Stimulated activated CD8-positive, alpha-beta memory T cell treated with anti-CD3 and anti-CD28 coated beads, Interleukin-15, amount 100 ng/mL, for 4 hours (primary cell): Measurements from ENCODE around the gene JPH2.
"Not testable (repeated sequence)": the region's sequence is repeated elsewhere in the genome, so short reads cannot be mapped to it uniquely, and the experiment has no call there.

Source experiments
- DNase-seq, 2 donors: peaks; one replicate each; pipeline ENCODE4 v3.0.0-alpha.2; 2020; ENCODE audit warnings: low read depth in 2 of 2

The JPH2 gene

DNA sequence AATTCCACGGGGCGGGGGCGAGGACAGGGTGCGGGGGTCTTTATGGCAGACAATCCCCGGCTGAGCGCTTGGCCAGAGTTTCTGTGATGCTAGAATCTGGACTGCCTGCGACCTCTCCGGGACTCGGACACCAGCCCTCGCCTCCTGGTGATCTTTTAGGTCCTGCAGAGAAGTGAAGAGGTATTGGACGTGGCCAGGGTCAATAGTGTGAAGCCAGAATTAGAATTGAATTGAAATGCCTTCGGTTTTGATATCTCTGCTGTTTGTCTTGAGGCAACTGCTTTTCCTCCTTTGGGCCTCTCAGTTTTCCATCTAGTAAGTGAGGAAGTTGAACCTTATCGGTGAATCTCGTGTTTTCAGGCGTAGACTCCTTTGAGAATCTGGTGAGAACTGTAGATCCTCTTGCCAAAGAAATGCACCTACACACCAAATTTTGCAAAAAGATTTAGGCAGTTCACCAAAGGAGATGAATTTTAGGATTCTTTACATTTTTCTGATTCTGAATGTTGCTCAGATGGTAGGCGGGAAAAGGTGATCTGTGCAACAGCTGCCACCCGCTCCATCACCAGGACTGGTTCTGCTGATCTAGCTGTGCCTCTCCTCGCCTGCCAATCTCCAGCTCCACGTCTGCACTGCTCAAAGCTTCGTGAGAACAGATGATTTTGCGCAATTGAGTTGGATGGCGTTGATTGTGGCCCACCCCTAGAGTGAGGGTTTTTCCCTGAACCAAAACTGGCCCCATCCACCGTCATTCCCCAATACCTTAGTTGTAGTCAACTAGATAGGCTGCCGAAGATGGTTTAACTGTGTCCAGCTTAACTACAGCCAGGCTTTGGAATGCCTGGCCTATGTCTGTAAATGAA lies 24.4 kb upstream of the JPH2 start:
- DNase-seq = no peak

DNA sequence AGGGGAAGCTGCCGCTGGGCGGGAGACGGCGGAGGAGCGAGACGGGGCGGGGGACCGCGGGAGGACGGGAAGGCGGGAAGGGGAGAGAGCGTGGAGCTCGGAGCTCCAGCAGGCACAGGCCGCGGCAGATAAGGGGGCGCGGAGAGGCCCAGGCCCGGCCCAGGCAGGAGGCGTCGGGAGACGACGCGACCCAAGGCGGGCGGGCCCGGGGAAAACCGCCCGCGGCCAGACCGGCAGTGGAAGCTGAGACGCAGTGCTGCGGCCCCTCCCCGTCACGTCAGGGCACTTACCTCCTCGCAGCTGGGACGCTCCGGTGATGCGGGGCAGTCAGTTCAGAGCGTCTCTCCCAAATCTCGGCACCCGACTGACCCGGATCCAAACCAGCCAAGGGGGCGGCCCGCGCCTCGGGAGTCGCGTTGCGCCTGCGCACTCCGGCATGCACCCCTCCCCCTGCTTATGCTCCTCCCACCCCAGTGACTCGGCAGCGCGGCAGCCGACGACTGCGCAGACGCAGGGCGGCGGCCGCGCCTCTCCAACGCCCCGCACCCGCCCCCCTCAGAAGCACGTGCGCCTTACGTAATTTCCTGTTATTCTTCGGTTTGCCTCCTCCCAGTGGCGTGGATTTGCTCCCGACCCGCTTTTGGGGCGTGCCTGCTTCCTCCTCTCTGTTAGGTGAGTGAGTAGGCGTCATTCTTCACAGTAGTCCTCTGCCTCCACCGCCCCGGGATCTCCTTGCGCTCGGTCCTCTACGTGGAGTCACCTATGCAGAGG lies 23.6 kb upstream of the JPH2 start, which contains the start of gene OSER1:
OSER1 (minus strand) TSS at position 366 of the 771 bp plus-strand sequence. CDS start 3,814 bp downstream, outside the sequence.
- DNase-seq = peak; percentile 93 to 96

DNA sequence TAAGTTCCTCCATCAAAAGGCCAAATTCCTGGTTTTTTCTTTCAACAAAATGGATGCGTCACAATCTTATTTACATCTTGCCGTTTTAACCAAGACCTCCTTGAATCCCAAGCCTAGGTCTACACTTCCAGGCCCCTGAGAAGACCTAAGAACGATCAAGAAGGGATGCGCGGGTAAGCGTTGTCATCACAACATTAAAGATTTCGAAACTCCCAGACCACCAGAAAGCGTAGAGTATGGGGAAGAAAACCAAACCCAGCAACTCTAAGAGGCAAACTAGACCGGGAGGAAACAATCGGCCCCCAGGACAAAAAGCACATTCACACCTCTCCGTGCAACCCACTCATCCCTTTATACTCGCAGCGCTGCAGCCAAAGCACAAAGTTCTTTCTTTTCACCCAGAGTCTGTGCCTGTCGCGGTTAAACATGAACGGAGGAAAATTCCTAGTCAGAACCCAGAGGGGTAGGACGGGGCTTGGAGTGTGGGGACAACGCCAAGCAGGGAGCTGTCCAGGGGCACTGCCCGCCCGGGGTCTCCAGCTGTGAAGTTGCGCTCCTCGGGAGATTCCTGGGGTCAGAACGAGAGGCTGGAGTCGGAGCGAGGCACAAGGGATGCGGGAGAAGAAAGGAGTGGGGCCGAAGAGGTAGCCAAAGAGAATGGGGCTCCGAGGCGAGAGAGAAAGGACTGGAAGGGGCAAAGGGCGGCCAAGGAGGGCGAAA lies 22.9 kb upstream of the JPH2 start:
- no peak for DNase-seq

DNA sequence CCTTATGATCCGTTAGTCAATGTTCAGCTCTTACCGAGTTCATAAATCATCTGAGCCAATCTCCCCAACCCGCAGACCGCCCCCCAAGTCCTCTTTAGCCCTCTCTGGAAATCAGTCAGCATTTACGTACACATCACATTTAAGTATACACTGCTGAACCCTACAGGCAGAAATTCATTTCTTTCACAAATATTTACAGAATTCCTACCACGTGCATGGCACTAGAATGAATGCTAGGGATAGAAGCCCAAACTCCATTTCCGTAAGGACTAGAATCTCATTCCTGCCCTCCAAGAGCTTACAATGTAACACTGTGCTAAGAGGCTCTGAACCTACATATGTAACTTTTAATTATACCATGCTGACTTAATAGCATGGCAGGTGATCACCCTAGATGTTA lies 21.8 kb upstream of the JPH2 start:
- no peak for DNase-seq

DNA sequence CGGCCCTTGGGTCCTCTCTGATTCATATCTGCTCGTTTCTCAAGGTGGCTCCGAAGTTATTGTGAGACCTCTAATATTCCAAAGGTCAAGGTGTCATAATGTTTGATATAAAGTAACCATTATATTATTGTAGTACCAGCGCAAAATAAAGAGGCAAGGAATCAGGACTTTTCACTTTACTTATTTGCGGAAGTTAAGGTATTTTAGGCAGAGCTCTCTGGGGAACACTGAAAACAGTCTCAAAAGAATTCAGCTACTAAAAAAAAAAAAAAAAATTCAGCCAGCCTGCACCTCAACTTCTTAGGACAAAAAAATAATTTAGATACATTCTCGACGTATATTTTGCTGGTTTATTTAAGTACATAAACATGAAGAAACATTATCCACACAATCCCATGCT lies 21.2 kb upstream of the JPH2 start:
- DNase-seq = no peak

DNA sequence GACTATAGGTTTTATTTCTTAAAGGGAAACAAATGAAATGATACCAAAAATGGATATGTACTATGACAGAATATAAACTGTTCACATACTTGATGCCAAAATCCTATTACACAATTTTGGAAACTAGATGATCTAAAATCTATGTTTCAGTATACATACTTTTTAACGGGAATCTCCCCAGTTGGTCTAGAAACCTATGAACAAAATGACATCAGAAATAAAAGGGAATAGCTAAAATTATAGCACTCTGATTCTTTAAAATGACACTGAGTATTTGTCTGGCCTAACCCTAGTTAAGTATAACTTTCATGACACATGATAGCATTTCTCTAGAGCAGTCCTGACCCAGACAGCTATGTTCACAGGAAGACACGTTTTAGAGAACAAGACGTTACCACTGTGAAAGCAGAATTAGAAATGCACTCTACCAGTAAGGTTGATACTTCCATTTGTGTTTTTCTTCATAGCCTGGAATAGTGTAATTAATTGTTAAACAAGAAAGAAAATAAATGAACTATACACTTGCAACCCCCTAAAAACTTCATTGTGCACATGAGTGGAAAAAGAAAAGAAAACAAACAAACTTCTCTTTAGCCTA lies 20.2 kb upstream of the JPH2 start:
- DNase-seq = no peak

DNA sequence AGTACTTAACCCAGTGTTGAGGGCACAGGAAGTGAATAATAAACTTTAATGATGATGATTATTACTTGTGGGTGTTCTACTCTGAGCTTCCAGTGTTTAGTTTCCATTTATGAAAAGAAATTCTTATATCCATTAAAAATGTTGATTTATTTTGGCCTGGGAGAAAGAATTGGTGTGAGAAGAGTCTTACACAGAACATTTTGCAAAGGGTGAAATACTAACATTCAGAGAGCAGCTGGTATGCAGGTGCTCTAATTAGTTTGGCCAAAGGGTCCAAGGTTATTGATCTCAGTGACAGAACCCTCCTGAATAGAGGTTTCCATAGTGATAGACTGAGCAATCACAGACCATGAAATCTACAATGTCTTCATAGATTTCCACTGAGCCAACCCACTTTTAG lies 19.1 kb upstream of the JPH2 start:
- no peak for DNase-seq

DNA sequence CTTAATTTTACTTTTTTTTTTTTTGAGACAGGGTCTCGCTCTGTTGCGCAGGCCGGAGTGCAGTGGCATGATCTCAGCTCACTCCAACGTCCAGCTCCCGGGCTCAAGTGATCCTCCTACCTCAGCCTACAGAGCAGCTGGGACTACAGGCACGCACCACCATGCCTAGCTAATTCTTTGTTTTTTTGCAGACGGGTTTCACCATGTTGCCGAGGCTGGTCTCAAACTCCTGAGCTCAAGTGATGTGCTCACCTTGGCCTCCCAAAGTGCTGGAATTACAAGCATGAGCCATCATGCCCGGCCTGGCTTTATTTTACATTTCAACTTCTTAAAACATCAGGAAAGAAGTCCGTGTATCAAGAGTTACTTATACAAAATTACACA lies 17.8 kb upstream of the JPH2 start:
- DNase-seq = no peak

DNA sequence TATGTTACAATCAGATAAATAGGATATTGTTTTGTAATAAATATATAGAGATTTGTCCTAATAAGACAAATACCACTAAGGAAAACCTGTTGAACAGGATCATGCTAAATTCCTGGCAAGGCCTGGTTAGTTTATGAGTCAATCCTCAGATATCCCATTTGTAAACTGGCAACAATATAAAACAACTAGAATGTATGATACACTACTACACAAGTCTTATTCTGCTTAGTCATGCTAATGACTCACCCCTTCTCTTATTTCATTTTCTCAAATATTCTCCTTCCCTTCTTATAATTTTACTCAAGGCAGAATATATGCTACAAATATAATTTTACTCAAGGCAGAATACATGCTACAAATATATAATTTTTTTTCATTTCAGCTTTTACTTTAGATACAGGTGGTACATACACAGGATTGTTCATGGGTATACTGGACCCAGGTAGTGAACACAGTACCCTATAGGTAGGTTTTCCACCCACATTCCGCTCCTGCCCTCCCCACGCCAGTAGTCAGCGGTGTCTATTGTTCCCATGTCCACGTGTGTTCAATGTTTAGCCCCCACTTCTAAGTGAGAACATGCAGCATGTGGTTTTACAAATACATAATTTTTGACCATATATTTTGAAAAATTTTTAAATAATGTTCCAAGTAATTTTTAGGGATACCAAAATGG lies 17.3 kb upstream of the JPH2 start:
- no peak for DNase-seq

DNA sequence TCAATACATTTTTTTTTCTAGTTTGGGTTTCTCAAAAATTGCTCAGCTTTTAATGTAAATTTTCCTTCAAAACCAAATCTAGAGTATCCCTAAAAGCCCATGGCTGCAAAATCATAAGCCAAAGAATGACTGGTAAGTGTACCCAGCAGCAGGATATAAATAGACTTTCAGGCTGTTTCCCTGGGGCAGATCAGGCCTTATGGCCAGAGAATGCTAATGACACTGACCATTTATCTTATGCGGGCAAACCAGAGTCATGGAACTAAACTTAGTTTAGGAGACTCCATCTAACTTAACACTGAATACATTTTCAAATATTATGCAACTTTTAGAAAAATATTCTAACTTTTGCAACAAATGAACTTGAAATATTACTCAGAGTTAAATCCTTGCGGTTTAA lies 16.2 kb upstream of the JPH2 start:
- DNase-seq = no peak

DNA sequence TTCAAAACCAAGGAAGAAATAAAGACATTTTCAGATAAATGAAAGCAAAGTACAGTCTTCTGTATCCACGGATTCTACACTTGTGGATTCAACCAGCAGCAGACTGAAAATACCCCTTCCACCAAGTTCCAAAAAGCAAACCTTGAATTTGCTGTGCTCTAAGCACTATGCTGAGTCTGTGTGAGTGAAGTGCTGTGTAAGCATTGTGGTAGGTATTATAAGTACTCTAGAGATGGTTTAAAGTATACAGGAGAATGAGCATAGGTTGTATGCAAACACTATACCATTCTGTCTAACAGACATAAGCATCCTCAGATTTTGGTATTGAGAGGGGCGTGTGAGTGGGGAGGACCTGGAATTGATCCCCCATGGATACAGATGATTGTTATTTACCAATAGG lies 14.0 kb upstream of the JPH2 start:
- no peak for DNase-seq

DNA sequence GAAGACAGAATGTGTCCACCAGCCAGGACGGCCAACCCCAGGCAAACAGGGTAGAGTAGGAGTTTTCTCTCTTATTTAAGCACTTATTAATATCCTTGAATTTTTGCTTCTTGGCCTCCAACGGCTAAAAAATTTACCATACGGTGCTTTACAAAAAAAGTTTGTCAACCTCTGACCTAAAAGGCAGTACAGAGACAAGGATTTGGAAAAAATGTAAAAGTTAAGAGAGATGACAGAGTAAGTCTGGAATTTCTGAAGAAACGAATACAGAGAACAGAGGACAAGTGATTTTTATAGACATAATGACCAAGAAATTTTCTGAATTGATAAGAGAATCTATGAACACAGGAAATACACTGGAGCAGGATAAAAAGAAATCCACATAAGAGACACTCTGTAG lies 13.4 kb upstream of the JPH2 start:
- DNase-seq = no peak

DNA sequence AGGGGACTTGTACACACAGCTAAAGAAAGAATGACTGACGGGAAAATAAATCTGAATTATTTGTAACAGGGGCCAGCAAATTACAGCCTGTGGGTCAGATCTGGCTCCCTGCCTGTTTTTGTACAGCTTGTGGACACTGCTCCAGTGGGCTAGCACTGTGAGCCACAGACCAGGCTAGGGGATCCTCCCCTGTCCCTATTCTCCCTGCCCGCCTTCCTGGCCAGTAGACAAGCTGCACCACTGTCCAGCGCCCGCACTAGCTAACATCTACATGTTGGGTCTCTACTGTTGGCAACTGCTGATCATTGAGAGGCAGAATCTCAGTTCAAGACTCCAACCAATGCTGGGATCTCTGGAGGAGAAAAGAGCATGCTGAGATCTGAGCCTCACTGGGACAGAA lies 12.9 kb upstream of the JPH2 start:
- DNase-seq = no peak

DNA sequence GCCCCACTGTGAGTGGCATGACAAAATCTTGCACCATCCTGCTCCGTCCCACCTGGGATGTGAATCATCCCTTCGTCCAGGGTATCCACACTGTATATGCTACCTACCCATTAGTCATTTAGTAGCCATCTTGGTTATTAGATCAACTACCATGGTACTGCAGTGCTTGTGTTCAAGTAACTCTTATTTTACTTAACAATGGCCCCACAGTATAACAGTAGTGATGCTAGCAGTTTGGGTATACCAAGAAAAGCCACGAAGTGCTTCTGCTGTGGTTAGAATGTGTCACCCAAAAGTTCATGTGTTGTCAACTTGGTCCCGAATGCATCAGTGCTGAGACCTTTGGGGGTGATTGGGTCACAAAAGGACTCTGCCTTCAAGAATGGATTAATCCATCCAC lies 11.9 kb upstream of the JPH2 start:
- no peak for DNase-seq

DNA sequence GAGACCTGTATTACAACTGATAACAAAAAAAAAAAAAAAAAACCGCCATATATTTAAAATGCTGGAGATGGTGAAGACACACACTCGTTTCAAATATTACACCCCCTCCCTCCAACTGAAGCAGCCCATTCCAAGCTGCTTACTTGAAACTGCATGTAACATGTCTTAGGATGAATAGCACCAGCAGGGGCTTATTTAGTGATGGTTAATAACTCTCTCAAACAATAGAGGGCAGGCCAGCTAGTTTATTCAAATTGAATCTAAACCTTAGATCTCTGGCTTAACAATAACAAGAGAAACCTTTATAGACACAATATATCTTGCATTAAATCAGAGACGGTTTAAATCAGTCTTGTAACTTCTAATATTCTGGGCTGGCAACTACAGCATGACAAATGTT lies 9.3 kb upstream of the JPH2 start:
- no peak for DNase-seq

DNA sequence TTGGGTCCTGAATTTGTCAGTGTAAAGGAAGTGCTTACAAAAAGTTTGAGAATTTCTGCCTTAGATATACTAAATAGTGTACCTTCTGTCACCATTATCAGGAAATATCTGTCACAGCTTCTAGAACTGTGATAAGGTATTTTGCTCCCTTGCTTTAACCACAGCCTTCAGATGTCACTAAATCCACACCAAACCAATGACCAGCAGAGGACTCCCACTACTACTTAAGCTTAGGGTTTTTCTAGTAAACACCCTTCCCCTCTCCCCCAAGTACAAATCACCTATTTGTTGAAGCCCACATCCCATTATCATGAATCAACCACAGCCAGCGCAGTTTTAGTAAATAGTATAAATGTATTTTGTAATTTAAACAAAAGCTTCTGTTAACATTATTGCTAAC lies 8.6 kb upstream of the JPH2 start:
- DNase-seq = no peak

DNA sequence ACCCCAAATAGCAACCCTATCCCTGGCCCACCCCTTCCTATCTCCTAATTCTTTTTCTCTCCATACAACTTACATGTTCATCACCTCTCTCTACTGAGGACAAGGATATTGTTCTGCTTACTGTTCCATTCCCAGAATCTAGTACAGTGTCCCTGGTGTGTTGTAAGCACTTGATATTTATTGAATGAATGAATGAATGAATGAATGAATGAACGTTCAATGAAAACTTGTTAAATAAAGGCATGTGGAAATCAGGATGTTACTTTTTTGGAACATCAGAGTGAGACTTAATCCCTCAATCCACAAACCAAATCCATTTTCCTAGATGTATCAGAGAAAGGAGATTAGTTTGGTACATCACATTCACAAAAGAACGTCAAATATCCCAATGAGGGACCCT lies 6.8 kb upstream of the JPH2 start:
- DNase-seq = no peak

DNA sequence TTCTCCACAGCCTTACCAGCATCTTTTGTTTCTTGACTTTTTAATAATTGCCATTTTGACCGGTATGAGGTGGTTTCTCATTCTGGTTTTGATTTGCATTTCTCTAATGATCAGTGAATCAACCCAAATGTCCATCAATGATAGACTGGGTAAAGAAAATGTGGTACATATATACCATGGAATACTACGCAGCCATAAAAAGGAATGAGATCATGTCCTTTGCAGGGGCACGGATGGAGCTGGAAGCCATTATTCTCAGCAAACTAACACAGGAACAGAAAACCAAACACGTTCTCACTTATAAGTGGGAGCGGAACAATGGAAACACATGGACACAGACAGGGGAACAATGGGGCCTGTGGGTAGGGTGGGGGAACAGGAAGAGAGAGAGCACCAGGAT lies 4.7 kb upstream of the JPH2 start:
- DNase-seq = not testable (repeated sequence)

DNA sequence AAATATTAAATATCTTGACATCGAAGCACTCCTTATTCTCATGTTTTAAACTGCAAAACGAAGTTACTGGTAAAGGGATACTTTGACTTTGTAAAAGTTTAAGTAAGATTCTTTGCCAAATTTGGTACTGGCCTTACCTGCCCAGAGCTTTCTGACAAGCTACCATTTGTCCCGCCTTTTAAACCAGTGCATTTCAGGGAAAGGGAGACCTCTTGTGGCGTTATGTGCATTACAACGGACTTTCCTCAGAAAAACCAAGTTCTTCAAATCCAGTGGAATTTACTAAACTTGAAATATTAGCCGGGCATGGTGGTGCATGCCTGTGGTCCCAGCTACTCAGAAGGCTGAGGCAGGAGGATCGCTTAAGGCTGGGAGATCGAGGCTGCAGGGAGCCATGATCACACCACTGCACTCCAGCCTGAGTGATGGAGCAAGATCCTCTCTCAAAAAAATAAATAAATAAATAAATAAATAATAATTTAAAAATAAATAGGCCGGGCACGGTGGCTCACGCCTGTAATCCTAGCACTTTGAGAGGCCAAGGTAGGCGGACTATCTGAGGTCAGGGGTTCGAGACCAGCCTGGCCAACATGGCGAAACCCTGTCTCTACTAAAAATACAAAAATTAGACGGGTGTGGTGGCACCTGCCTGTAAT lies 3.3 kb upstream of the JPH2 start:
- DNase-seq = not testable (repeated sequence)

DNA sequence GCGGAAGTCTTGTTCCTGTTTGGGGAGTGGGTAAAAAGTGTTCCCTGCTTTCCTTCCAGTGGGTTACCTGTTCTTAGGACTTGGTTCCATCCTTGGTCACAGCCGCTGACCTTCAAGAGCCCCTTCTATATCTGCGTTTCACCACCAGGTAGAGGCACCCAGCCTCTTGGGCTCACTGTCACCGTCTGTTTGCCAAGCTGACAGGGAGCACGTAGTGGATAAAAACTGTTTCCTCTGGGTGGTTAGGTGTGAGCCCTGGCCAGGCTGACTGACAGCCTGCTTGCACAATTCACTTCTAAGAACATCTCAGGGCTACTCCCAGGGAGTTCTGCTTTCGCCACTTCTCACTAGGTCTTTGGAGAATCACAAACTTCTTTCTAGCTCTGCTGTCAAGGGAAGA lies 1.8 kb upstream of the JPH2 start:
- DNase-seq = no peak
